SIG-M5 treated with dmso at 0.1 percent for 504 hours (cell line): Measurements from ENCODE around the gene IL32.

Source experiments
- DNase-seq: peaks from one replicate; lab custom pipeline; 2025; ENCODE audit not compliant: unreplicated experiment; lab: John Stamatoyannopoulos, UW

The IL32 gene

GRCh38 chr16:3065069-3065741, at the start of gene IL32:
Gene IL32 (plus strand): TSS chr16:3065640. CDS start chr16:3065812, 172 bp downstream.
- DNase-seq = no peak

GRCh38 chr16:3015865-3016521, 49.4 kb upstream of the IL32 start:
- no peak for DNase-seq

GRCh38 chr16:3017344-3017743, 48.1 kb upstream of the IL32 start:
- no peak for DNase-seq

- no peak for DNase-seq
Measured at GRCh38 chr16:3017794-3018506, 47.5 kb upstream of the IL32 start, which contains the start of gene CLDN6. Gene CLDN6 (minus strand): TSS chr16:3018183. CDS start chr16:3016021, 2,162 bp downstream.

GRCh38 chr16:3019594-3020246, 45.7 kb upstream of the IL32 start:
- DNase-seq = no peak

- peak; percentile 70 for DNase-seq
Measured at GRCh38 chr16:3020247-3020603, 45.2 kb upstream of the IL32 start, which contains the start of gene TNFRSF12A. Gene TNFRSF12A (plus strand): TSS chr16:3020368. CDS start chr16:3020398, 30 bp downstream.

GRCh38 chr16:3020604-3021448, 44.6 kb upstream of the IL32 start:
- DNase-seq = peak; percentile 44

- DNase-seq = peak; percentile 47
Measured at GRCh38 chr16:3021449-3022207, 43.8 kb upstream of the IL32 start.

GRCh38 chr16:3022208-3022683, 43.2 kb upstream of the IL32 start:
- peak; percentile 65 for DNase-seq

GRCh38 chr16:3022684-3023414, 42.6 kb upstream of the IL32 start:
- no peak for DNase-seq

GRCh38 chr16:3023415-3023668, 42.1 kb upstream of the IL32 start:
- DNase-seq = no peak

- DNase-seq = peak; percentile 98
Measured at GRCh38 chr16:3023669-3024478, 41.6 kb upstream of the IL32 start, which contains the start of the genes HCFC1R1 and THOC6. Gene HCFC1R1 (minus strand): TSS chr16:3023942. CDS start chr16:3023941, 1 bp downstream. Gene THOC6 (plus strand): TSS chr16:3024035. CDS start chr16:3024327, 292 bp downstream.

- no peak for DNase-seq
Measured at GRCh38 chr16:3025032-3026002, 40.1 kb upstream of the IL32 start.

- DNase-seq = no peak
Measured at GRCh38 chr16:3026003-3026378, 39.4 kb upstream of the IL32 start.

GRCh38 chr16:3026609-3027488, 38.6 kb upstream of the IL32 start:
- DNase-seq = no peak

- DNase-seq = no peak
Measured at GRCh38 chr16:3027489-3027795, 38.0 kb upstream of the IL32 start.
